Measurements from ENCODE around the gene ANG. TPM values are rescaled to one million over a fixed set of nuclear protein-coding genes. Genes with fewer than 3 reads are reported as not detected.

ANG gene
- total and polyA plus RNA-seq, 10 of the 15 experiments (the other 5 are each of a cell fraction or from before 2014, with no cell fraction given), result 1.0 to 5.9 (median 2.2) TPM

GRCh38 chr14:20711261-20711660, 22.7 kb downstream of the ANG start (continued):
- TF ChIP-seq STAT1 (conservative IDR thresholded peaks at IDR 0.05) (no peak), FOXK2 (IDR thresholded peaks at IDR 0.05) (no peak), ZNF592 (IDR thresholded peaks at IDR 0.05) (no peak), CTCF (IDR thresholded peaks at IDR 0.05 in 2 of 3, conservative IDR thresholded peaks at IDR 0.05 in 1 of 3; ENCODE audit: control insufficient read depth in 2 of 3, extremely low read depth in 1 of 3, insufficient read depth in 1 of 3, low read depth in 3 of 3, low read length in 3 of 3) (no peak), POU2F2 (IDR thresholded peaks at IDR 0.05; ENCODE audit: borderline replicate concordance, low read depth, low read length) (no peak), POLR2AphosphoS2 (IDR thresholded peaks at IDR 0.05; ENCODE audit: low read depth, low read length) (no peak), SP1 (IDR thresholded peaks at IDR 0.05; ENCODE audit: low read depth, low read length) (no peak), ASH2L (IDR thresholded peaks at IDR 0.05; ENCODE audit: borderline replicate concordance, low read depth) (no peak), MYB (IDR thresholded peaks at IDR 0.05; ENCODE audit: borderline replicate concordance, low read depth, low read length) (no peak), MAX (IDR thresholded peaks at IDR 0.05; ENCODE audit: low read depth, low read length) (no peak), RAD51 (IDR thresholded peaks at IDR 0.05) (no peak), ZNF207 (IDR thresholded peaks at IDR 0.05; ENCODE audit: borderline replicate concordance) (no peak), NRF1 (conservative IDR thresholded peaks at IDR 0.05; ENCODE audit: low read depth, low read length) (no peak), EZH2 (IDR thresholded peaks at IDR 0.05; ENCODE audit: borderline replicate concordance, control insufficient read depth, low read depth, low read length) (no peak), EED (IDR thresholded peaks at IDR 0.05; ENCODE audit: low read depth) (no peak), TCF7 (IDR thresholded peaks at IDR 0.05; ENCODE audit: borderline replicate concordance) (no peak)
